Skeletal muscle tissue (tissue), 4 donors: ENCODE measurements around the gene ARHGAP30. TPM values are rescaled to one million over a fixed set of nuclear protein-coding genes. Genes with fewer than 3 reads are reported as not detected.
"Not testable (repeated sequence)": the region's sequence is repeated elsewhere in the genome, so short reads cannot be mapped to it uniquely, and the experiment has no call there.

Experiments
- H3K27ac ChIP-seq: one replicate; pipeline ENCODE4 v1.7.0; 2013; ENCODE audit warnings: mild to moderate bottlenecking, low read depth, low read length, inconsistent platforms
- H3K27me3 ChIP-seq, 3 donors: one replicate each; pipeline ENCODE4 v1.7.0; 2013; ENCODE audit warnings: low read length in 3 of 3; ENCODE audit not compliant: control insufficient read depth in 3 of 3, insufficient read depth in 3 of 3
- H3K36me3 ChIP-seq, 3 donors: one replicate each; pipeline ENCODE4 v1.7.0; 2013; ENCODE audit warnings: low read length in 3 of 3; ENCODE audit not compliant: control insufficient read depth in 3 of 3, insufficient read depth in 3 of 3
- H3K4me1 ChIP-seq, 3 donors: one replicate each; pipeline ENCODE4 v1.7.0; 2013; ENCODE audit warnings: low read length in 3 of 3, mild to moderate bottlenecking in 3 of 3; ENCODE audit not compliant: control insufficient read depth in 3 of 3, insufficient read depth in 3 of 3
- H3K4me3 ChIP-seq, 3 donors: one replicate each; pipeline ENCODE4 v1.7.0; 2013; ENCODE audit warnings: low read length in 3 of 3
- H3K9ac ChIP-seq, 3 donors: one replicate each; pipeline ENCODE4 v1.7.0; 2013; ENCODE audit warnings: low read length in 3 of 3, mild to moderate bottlenecking in 3 of 3, moderate library complexity in 2 of 3, low read depth in 1 of 3
- H3K9me3 ChIP-seq, 3 donors: one replicate each; pipeline ENCODE4 v1.7.0; 2013; ENCODE audit warnings: low read length in 3 of 3; ENCODE audit not compliant: control insufficient read depth in 3 of 3
- total RNA-seq: library from RNA; depleted of rRNA; stranded (reverse); fragments of >200 nt; gene quantifications from one replicate; pipeline ENCODE4 v1.2.3, GENCODE V29; 2014
- donor health status: Osteomylitis.

The ARHGAP30 gene
- total RNA-seq, 1 donor from 2014 or later: 4.2 TPM

DNA sequence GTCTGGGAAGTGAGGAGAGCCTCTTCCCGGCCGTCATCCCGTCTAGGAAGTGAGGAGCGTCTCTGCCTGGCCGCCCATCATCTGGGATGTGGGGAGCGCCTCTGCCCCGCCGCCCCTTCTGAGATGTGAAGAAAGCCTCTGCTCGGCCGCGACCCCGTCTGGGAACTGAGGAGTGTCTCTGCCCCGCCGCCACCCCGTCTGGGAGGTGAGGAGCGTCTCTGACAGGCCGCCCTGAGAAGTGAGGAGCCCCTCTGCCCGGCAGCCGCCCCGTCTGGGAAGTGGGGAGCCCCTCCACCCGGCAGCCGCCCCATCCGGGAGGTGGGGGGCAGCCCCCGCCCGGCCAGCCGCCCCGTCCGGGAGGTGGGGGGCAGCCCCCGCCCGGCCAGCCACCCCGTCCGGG lies 40.2 kb downstream of the ARHGAP30 start:
- not testable (repeated sequence) for H3K9ac ChIP-seq, H3K4me1 ChIP-seq, H3K36me3 ChIP-seq, H3K27ac ChIP-seq, H3K27me3 ChIP-seq, H3K4me3 ChIP-seq, H3K9me3 ChIP-seq

DNA sequence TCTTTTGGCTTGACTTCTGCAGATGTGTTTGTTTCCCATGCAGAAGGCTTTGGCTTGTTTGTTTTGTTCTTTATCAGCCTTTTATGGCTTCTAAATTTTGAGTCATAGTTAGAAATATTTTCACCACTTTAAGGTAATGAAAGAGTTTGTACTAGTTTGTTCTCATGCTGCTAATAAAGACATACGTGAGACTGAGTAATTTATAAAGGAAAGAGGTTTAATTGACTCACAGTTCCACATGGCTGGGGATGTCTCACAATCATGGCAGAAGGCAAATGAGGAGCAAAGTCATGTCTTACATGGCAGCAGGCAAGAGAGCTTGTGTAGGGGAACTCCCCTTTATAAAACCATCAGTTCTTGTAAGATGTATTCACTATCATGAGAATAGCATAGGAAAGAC lies 42.7 kb downstream of the ARHGAP30 start:
- H3K4me1 ChIP-seq, H3K9ac ChIP-seq, H3K9me3 ChIP-seq, H3K36me3 ChIP-seq, H3K27ac ChIP-seq, H3K27me3 ChIP-seq, H3K4me3 ChIP-seq: not testable (repeated sequence)

DNA sequence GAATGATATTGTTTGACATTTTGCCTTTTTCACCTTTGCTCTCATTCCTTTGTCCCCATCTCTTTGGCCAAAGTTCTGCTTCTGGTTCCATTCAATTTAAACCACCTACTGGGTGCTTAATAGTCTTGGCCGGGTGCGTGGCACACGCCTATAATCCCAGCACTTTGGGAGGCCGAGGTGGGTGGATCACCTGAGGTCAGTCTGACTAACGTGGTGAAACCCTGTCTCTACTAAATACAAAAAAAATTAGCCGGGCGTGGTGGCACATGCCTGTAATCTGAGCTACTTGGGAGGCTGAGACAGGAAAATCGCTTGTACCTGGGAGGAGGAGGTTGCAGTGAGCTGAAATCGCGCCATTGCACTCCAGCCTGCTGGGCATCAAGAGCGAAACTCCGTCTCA lies 47.3 kb downstream of the ARHGAP30 start:
- H3K9me3 ChIP-seq, H3K27ac ChIP-seq, H3K4me3 ChIP-seq, H3K36me3 ChIP-seq, H3K9ac ChIP-seq: not testable (repeated sequence)
- peaks cover 8 to 23% (median 9%) of the 10 kb centered on the region in 3 donors for H3K27me3 ChIP-seq
- peaks cover 6 to 25% (median 14%) of the 10 kb centered on the region in 3 donors for H3K4me1 ChIP-seq

DNA sequence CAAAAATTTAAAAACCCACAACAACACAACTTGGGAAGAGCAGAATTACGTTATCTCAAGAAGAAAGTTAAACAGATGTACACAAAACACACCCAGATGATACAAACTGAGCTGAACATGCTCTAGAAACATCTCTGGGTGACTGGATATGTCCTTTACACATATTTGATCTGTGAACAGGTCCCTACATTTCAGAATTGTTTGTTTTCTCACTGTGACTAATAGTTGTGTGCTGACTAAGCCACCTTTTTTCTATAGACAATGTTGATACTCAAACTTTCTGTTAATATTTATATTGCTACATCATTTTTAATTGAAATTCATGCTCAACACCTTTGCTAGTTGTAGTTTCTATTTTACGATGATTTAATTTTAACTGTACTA lies 47.7 kb downstream of the ARHGAP30 start:
- Histone ChIP-seq H3K27ac (no peak overlapping the region), H3K9me3 (no peaks in the 10 kb centered on the region), H3K4me1 (peaks cover 6 to 25% (median 14%) of the 10 kb centered on the region in 3 donors), H3K9ac (no peak overlapping the region), H3K27me3 (peaks cover 8 to 23% (median 9%) of the 10 kb centered on the region in 3 donors), H3K4me3 (no peak overlapping the region), H3K36me3 (no peaks in the 10 kb centered on the region)

DNA sequence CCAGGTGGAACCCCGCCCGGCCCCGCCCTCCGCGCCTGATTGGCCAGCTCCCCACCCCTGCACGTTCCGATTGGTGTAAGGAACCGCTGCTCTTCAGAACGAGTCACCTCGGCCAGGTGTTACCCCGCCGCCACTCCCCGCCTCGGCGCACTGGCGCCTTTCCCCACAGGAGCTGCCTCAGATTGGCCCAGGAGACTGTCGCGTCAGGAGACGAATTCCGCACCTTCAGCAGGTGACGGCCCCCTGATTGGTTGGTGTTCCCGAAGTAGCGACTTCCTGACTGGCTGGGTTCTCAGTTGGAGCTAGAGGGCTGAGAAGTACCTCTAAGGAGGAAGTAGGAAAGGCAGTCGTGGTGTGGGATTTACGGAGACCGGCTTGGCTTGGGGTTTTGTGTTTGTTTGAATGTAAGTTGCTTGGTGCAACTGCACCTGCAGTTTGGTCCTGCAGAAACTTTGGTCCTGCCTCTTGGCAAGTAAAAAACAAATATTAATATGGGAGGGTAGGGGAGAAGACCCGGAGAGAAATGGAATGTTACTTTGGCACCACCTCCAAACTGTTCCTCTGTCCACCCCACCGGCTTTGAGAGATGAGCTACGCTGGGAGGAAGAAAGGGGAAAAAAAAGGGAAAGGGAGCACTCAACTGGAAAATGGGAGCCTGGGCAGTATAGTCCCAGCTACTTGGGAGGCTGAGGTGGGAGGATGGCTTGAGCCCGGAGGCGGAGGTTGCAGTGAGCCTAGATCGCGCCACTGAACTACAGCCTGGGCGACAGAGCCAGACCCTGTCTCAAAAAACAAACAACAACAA lies 48.3 kb downstream of the ARHGAP30 start:
- Histone ChIP-seq H3K27ac (peak overlapping the region; percentile 85), H3K9ac (peak overlapping the region; percentile 57 to 83 (median 59)), H3K27me3 (peaks cover 8 to 23% (median 9%) of the 10 kb centered on the region in 3 donors), H3K36me3 (no peaks in the 10 kb centered on the region), H3K9me3 (no peaks in the 10 kb centered on the region), H3K4me3 (peak overlapping the region; percentile 69 to 85 (median 81)), H3K4me1 (peaks cover 6 to 25% (median 14%) of the 10 kb centered on the region in 3 donors)

DNA sequence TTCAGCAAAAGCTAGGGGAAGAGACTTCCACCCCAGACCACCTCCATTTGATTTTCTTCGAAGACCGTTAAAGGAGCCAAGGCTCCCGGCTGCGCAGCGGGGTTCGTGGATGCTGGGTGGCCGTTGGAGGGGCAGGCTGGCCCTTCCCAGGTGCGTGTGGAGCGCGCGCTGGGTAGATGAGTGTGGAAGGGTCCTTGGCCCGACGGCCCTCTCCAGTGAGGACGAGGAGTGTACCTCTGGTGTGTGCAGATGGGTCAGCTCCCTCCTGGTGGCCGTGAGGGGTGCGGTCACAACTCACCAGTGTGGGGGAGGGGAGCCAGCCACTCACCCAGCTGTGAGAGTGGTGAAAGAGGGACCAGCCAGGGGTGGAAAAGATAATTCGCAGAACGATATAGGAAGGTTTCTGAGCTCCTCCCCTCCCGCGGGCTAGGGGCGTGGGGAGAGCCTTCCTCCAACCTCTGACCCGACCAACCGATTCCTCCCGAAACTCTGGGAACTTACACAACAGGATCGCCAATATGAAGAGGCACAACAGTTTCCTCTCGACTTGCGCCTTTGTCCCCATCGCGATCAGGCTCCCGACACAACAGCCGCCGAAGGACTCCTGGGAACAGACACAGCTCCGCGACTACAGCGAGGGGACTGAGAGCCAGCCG lies 49.1 kb downstream of the ARHGAP30 start, which contains the start of gene F11R:
TSS of gene F11R (minus strand) at position 644 of the 656 bp plus-strand sequence. CDS start at position 565, 79 bp downstream.
- Histone ChIP-seq H3K9ac (peak within 1 kb of the TSS; percentile 57 to 83 (median 67)), H3K4me1 (peaks cover 6 to 25% (median 14%) of the 10 kb centered on the region in 3 donors)

DNA sequence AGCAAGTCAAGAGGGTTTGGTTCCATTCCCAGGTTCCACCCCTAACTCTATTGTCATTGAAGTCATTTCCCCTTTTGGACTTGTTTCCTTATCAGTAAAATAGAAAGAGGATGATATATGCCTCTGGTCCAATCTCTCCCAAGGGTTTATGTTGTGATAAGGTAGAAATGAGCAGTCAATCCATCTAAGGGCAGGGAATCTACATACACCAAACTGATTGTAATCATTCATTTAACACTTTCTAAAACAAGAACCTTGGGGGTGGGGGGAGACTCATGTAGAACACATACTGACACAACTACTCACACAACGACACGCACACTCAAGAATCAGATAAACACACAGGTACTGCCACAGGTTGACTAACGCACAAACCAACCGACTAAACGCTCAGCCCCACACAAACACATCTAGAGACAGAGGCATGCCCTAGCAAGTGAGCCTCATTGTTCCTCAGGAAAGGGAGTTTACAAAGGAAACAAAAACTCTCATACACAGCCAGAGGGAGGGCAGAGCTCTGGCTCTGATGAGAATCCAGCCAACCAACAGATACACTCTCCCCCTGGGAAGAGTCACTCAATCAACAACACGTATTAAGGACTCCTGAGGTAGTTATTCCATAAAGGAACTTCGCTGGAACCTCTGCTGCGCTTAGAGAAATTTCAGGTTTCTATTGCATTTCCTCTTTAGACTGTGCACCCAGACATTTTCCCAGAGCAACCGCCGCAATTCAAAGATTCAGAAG lies 49.8 kb downstream of the ARHGAP30 start:
- Histone ChIP-seq H3K9ac (peak overlapping the region; percentile 40 to 83 (median 57)), H3K4me1 (peaks cover 6 to 25% (median 14%) of the 10 kb centered on the region in 3 donors), H3K27me3 (peaks cover 8 to 23% (median 9%) of the 10 kb centered on the region in 3 donors), H3K4me3 (peak overlapping the region; percentile 69 to 85 (median 81)), H3K9me3 (no peaks in the 10 kb centered on the region), H3K36me3 (no peaks in the 10 kb centered on the region), H3K27ac (peak overlapping the region; percentile 85)

More for the DNA sequence above, 49.1 kb downstream of the ARHGAP30 start, which contains the start of gene F11R:
- Histone ChIP-seq H3K27me3 (peaks cover 8 to 23% (median 9%) of the 10 kb centered on the region in 3 donors), H3K27ac (peak within 1 kb of the TSS; percentile 85), H3K36me3 (no peaks in the 10 kb centered on the region), H3K4me3 (peak within 1 kb of the TSS; percentile 69 to 85 (median 81)), H3K9me3 (no peaks in the 10 kb centered on the region)

DNA sequence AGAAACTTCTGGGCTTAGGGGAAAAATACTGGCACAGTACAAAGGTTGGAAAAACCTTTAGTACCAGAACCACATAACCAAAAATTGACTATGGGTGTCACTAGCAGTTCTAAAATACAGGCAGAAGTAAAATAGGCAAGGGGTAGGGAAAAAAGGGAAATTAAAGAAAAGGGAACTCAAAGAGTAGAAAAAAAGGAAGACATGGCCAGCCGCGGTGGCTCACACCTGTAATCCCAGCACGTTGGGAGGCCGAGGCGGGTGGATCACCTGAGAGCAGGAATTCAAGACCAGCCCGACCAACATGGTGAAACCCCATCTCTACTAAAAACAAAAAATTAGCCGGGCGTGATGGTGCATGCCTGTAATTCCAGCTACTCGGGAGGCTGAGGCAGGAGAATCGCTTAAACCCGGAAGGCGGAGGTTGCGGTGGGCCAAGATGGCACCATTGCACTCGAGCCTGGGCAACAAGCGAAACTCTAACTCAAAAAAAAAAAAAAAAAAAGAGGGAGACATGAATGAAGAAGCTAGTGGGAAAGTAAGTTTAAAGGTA lies 50.5 kb downstream of the ARHGAP30 start:
- peak overlapping the region; percentile 85 for H3K27ac ChIP-seq
- H3K4me1 ChIP-seq: peaks cover 7 to 25% (median 14%) of the 10 kb centered on the region in 3 donors
- H3K27me3 ChIP-seq: peaks cover 8 to 23% (median 9%) of the 10 kb centered on the region in 3 donors
- not testable (repeated sequence) for H3K36me3 ChIP-seq, H3K9ac ChIP-seq, H3K4me3 ChIP-seq, H3K9me3 ChIP-seq

DNA sequence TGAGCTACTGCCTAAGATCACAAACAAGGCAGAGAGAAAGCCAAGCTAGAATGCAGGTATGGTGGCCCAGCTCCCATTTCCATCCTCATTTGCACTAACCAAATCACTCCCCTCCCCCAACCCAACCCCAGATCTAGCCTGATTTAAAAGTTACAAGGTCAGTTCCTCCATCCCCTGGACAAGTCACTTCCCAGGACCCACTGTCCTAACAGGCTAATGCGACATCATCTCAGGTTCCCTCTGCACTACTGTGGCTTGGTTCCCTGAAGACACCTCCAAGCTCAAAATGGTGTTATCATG lies 51.1 kb downstream of the ARHGAP30 start:
- no peak overlapping the region for H3K9ac ChIP-seq
- H3K27ac ChIP-seq: peak overlapping the region; percentile 85
- no peaks in the 10 kb centered on the region for H3K9me3 ChIP-seq
- peaks cover 12 to 29% (median 17%) of the 10 kb centered on the region in 3 donors for H3K4me1 ChIP-seq
- peaks cover 8 to 23% (median 9%) of the 10 kb centered on the region in 3 donors for H3K27me3 ChIP-seq
- H3K36me3 ChIP-seq: no peaks in the 10 kb centered on the region
- H3K4me3 ChIP-seq: no peak overlapping the region
